Activated B cell treated with CpG ODN at 0.5 μM for 24 hours (primary cell): ENCODE measurements around the gene DLG2. TPM values are rescaled to one million over a fixed set of nuclear protein-coding genes. Genes with fewer than 3 reads are reported as not detected.

Source experiments
- ATAC-seq: fragments of 200-7000 bp; cut with Tn5 transposase; one replicate; pipeline ENCODE4 v1.10.0; 2021; ENCODE audit warnings: low read depth, mild to moderate bottlenecking, moderate library complexity
- CTCF ChIA-PET: fragments of 350-600 bp; sonication (Branson Sonifier 250); formaldehyde crosslinking; loops from one replicate; lab custom pipeline; 2021; ENCODE audit warnings: antibody characterized with exemption; lab: Charles Lee
- POLR2A ChIA-PET: fragments of 350-600 bp; sonication (Branson Sonifier 250); formaldehyde crosslinking; loops from one replicate; lab custom pipeline; 2021; ENCODE audit warnings: antibody characterized with exemption; lab: Charles Lee
- DNase-seq: peaks from one replicate; pipeline ENCODE4 v3.0.0; 2022
- H3K27ac Mint-ChIP-seq: one replicate; pipeline ENCODE4 v1.8.0; 2020; ENCODE audit warnings: mixed read lengths
- H3K27me3 Mint-ChIP-seq: one replicate; pipeline ENCODE4 v1.8.0; 2021; ENCODE audit warnings: mixed read lengths
- H3K36me3 Mint-ChIP-seq: one replicate; pipeline ENCODE4 v1.8.0; 2021; ENCODE audit warnings: low read depth, mixed read lengths
- H3K4me1 Mint-ChIP-seq: one replicate; pipeline ENCODE4 v1.8.0; 2021; ENCODE audit warnings: mixed read lengths
- H3K4me3 Mint-ChIP-seq: one replicate; pipeline ENCODE4 v1.8.0; 2020; ENCODE audit warnings: mild to moderate bottlenecking, mixed read lengths
- H3K9me3 Mint-ChIP-seq: one replicate; pipeline ENCODE4 v1.8.0; 2020; ENCODE audit warnings: mixed read lengths
- CTCF ChIP-seq: fragments of 200-600 bp; IDR thresholded peaks from one replicate; pipeline ENCODE4 v1.8.0; 2022; ENCODE audit warnings: antibody characterized with exemption, mild to moderate bottlenecking
- intact Hi-C: fragments of 100-400 bp; cut with micrococcal nuclease; formaldehyde crosslinking; loops from one replicate; pipeline ENCODE4 v1.15.1; 2024
- total RNA-seq: library from RNA; stranded (reverse); gene quantifications from 2 replicates; pipeline ENCODE4 v1.2.3, GENCODE V29; 2022

DLG2 gene
- total RNA-seq, 1 donor from 2014 or later: 2.7 TPM

DNA sequence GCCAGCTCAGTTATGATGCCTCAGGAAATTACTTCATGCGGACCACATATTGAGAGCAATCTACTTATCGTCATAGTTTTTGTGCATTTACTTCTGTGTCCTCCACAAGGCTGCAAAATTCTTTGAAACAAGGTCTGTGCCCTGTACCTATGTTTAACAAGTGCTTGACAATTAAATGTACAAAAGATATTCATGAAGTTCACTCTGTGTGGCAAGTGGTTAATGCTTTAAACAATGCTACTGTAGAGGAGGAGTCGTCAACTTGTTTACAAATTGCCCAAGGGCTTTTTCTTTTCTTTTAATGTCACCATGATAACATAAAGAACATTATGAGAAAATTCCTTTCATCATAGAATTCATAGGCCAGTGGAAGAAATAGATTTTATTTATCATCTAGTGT, 1469.5 kb downstream of the DLG2 start:
- DNase-seq: no peak
- H3K36me3 Mint-ChIP-seq: no peaks in the 10 kb centered on the region
- ChIA-PET CTCF (no interaction called here), POLR2A (no interaction called here)
- peaks cover 5% of the 10 kb centered on the region for H3K9me3 Mint-ChIP-seq
- TF ChIP-seq CTCF: no peak
- intact Hi-C loops: no loop called here
- no peak overlapping the region for H3K27ac Mint-ChIP-seq
- ATAC-seq: no peak
- no peak overlapping the region for H3K4me3 Mint-ChIP-seq
- H3K4me1 Mint-ChIP-seq: no peaks in the 10 kb centered on the region
- no peaks in the 10 kb centered on the region for H3K27me3 Mint-ChIP-seq

GRCh38 chr11:84146826-84147225, 1480.3 kb downstream of the DLG2 start:
- Mint-ChIP-seq H3K9me3 (peaks cover 7% of the 10 kb centered on the region), H3K27ac (no peak overlapping the region), H3K4me1 (no peaks in the 10 kb centered on the region), H3K4me3 (no peak overlapping the region), H3K27me3 (no peaks in the 10 kb centered on the region), H3K36me3 (no peaks in the 10 kb centered on the region)
- intact Hi-C loops: no loop called here
- no peak for TF ChIP-seq CTCF
- ChIA-PET CTCF (no interaction called here), POLR2A (no interaction called here)
- DNase-seq (no peak), ATAC-seq (no peak)

DNA sequence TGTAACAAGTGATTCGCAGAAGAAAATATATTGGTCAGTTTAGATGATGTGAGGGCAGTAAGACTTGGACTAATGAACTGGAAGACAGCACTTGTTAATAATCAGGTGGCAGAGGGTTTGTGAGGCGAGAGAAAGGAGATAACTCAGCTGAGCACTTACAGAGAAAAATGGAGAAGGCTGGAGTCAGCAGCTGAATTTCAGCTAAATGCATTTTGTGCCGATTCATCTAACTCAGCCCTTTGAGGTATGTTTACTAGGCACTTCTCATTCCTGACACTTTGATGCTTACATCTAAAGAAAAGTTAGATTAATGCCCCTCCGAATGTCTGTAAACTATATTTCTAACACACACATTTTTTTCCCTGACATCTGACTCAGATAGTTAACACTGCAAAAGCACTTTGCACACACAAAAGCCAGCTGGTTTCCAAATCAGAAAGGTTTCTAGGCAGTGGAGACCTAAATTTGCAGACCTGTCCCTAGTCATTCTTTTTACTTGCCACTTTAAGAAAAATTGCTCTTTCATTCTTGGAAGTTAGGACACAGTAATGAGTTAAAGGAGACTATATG, 1481.4 kb downstream of the DLG2 start:
- DNase-seq: no peak
- CTCF ChIA-PET: no interaction called here
- Mint-ChIP-seq H3K4me3 (no peak overlapping the region), H3K27ac (no peak overlapping the region), H3K9me3 (peaks cover 6% of the 10 kb centered on the region), H3K4me1 (no peaks in the 10 kb centered on the region), H3K36me3 (no peaks in the 10 kb centered on the region), H3K27me3 (no peaks in the 10 kb centered on the region)
- no peak for ATAC-seq
- POLR2A ChIA-PET: no interaction called here
- intact Hi-C loops: no loop called here
- no peak for TF ChIP-seq CTCF

DNA sequence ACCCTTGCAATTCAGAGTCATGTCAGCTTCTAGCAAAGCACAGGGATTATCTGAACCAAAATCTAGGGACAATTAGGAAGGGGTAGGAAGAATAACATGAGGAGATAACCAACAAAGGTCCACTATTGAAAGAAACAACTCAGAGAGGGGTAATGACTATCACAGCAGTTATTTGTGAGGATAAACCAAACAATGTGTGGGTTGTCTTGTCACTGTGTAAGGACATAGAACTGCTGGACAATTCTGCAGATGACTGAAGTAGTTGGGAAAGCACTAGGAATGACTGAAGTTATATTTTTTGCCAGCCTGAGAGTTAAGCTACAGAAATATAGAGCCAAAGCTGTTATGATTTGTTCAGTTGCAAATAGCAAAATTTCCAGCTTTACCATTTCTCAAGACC, 1482.6 kb downstream of the DLG2 start:
- Mint-ChIP-seq H3K9me3 (peaks cover 3% of the 10 kb centered on the region), H3K36me3 (no peaks in the 10 kb centered on the region), H3K4me1 (no peaks in the 10 kb centered on the region), H3K4me3 (no peak overlapping the region), H3K27me3 (no peaks in the 10 kb centered on the region), H3K27ac (no peak overlapping the region)
- ChIA-PET CTCF (no interaction called here), POLR2A (no interaction called here)
- intact Hi-C loops: no loop called here
- ATAC-seq (no peak), DNase-seq (no peak)
- no peak for TF ChIP-seq CTCF

DNA sequence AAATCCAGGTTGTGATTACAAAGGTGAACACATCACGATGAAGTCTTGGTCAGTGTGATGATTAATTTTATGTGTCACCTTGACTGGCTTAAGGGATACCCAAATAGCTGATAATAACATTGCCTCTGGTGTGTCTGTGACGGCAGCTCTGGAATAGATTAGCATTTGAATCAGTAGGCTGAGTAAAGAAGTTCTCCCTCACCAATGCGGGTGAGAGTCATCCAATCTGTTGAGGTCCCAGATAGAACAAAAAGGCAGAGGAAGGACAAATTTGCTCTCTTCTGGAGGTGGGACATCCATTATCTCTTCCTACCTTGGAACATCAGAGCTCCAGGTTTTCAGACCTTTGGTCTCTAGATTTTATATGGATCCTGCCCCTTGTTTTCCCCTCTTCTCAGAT, 1484.7 kb downstream of the DLG2 start:
- Mint-ChIP-seq H3K36me3 (no peaks in the 10 kb centered on the region), H3K9me3 (no peaks in the 10 kb centered on the region), H3K27me3 (no peaks in the 10 kb centered on the region), H3K27ac (no peak overlapping the region), H3K4me1 (no peaks in the 10 kb centered on the region), H3K4me3 (no peak overlapping the region)
- intact Hi-C loops: no loop called here
- ChIA-PET POLR2A (no interaction called here), CTCF (no interaction called here)
- no peak for DNase-seq
- no peak for TF ChIP-seq CTCF
- no peak for ATAC-seq
